WTC11 (cell line): ENCODE results near the gene C1orf115. TPM values are rescaled to one million over a fixed set of nuclear protein-coding genes. Genes with fewer than 3 reads are reported as not detected.
A peak's percentile ranks its signal among the peaks of the same experiment; 100 is the strongest.

Experiments used
- ATAC-seq: fragments of 200-7000 bp; cut with Tn5 transposase; 2 replicates; pipeline ENCODE4 v1.10.0; 2021; ENCODE audit warnings: mild to moderate bottlenecking, moderate library complexity
- CTCF ChIA-PET: fragments of 300-600 bp; sonication (Branson Sonifier 250); formaldehyde crosslinking; loops from one replicate; lab custom pipeline; 2021; ENCODE audit warnings: antibody characterized with exemption; lab: Charles Lee
- POLR2A ChIA-PET: fragments of 350-600 bp; sonication (Branson Sonifier 250); formaldehyde crosslinking; loops from one replicate; lab custom pipeline; 2021; ENCODE audit warnings: antibody characterized with exemption; lab: Charles Lee
- DNase-seq: peaks from one replicate; pipeline ENCODE4 v3.0.0; 2021; ENCODE audit warnings: low spot score
- H3K27ac Mint-ChIP-seq: 2 replicates; pipeline ENCODE4 v1.8.0; 2021; ENCODE audit warnings: mixed read lengths
- H3K27me3 Mint-ChIP-seq: 2 replicates; pipeline ENCODE4 v1.8.0; 2021; ENCODE audit warnings: low read depth, mild to moderate bottlenecking, moderate library complexity, mixed read lengths
- H3K36me3 Mint-ChIP-seq: 2 replicates; pipeline ENCODE4 v1.8.0; 2021; ENCODE audit warnings: mixed read lengths
- H3K4me1 Mint-ChIP-seq: 2 replicates; pipeline ENCODE4 v1.8.0; 2022; ENCODE audit warnings: mixed read lengths
- H3K4me3 Mint-ChIP-seq: 2 replicates; pipeline ENCODE4 v1.8.0; 2021; ENCODE audit warnings: mild to moderate bottlenecking, moderate library complexity, mixed read lengths
- H3K9me3 Mint-ChIP-seq: 2 replicates; pipeline ENCODE4 v1.8.0; 2021; ENCODE audit warnings: mixed read lengths
- CREM ChIP-seq: sonication (generic); formaldehyde crosslinking; IDR thresholded peaks from 2 replicates; pipeline ENCODE4 v1.8.1; 2022; ENCODE audit warnings: mild to moderate bottlenecking, missing genetic modification reagents, moderate library complexity
- ETV6 ChIP-seq: sonication (generic); formaldehyde crosslinking; IDR thresholded peaks from 2 replicates; pipeline ENCODE4 v1.8.1; 2022; ENCODE audit warnings: mild to moderate bottlenecking, missing genetic modification reagents
- FOXJ3 ChIP-seq: sonication (generic); formaldehyde crosslinking; IDR thresholded peaks from 2 replicates; pipeline ENCODE4 v1.9.0; 2021; ENCODE audit warnings: missing genetic modification reagents, mild to moderate bottlenecking, borderline replicate concordance
- FOXP1 ChIP-seq: sonication (generic); formaldehyde crosslinking; IDR thresholded peaks from 2 replicates; pipeline ENCODE4 v1.8.0; 2022; ENCODE audit warnings: missing genetic modification reagents, mild to moderate bottlenecking, moderate library complexity, borderline replicate concordance
- FOXP4 ChIP-seq: sonication (generic); formaldehyde crosslinking; IDR thresholded peaks from 2 replicates; pipeline ENCODE4 v1.8.0; 2022; ENCODE audit warnings: mild to moderate bottlenecking, missing genetic modification reagents
- GABPB1 ChIP-seq: sonication (generic); formaldehyde crosslinking; IDR thresholded peaks from 2 replicates; pipeline ENCODE4 v1.8.1; 2023; ENCODE audit warnings: mild to moderate bottlenecking, missing genetic modification reagents
- IRF1 ChIP-seq: sonication (generic); formaldehyde crosslinking; IDR thresholded peaks from 2 replicates; pipeline ENCODE4 v1.8.0; 2023; ENCODE audit warnings: missing genetic modification reagents
- NFYB ChIP-seq: sonication (generic); formaldehyde crosslinking; conservative IDR thresholded peaks from 2 replicates; pipeline ENCODE4 v1.8.0; 2022; ENCODE audit warnings: low read depth, missing genetic modification reagents
- RELA ChIP-seq: sonication (generic); formaldehyde crosslinking; IDR thresholded peaks from 2 replicates; pipeline ENCODE4 v1.8.1; 2022; ENCODE audit warnings: missing genetic modification reagents, mild to moderate bottlenecking, borderline replicate concordance
- TEAD1 ChIP-seq: sonication (generic); formaldehyde crosslinking; IDR thresholded peaks from 2 replicates; pipeline ENCODE4 v1.8.0; 2022; ENCODE audit warnings: mild to moderate bottlenecking, missing genetic modification reagents
- ZNF121 ChIP-seq: sonication (generic); formaldehyde crosslinking; IDR thresholded peaks from 2 replicates; pipeline ENCODE4 v1.8.0; 2023; ENCODE audit warnings: missing genetic modification reagents
- ZNF232 ChIP-seq: sonication (generic); formaldehyde crosslinking; IDR thresholded peaks from 2 replicates; pipeline ENCODE4 v1.8.0; 2022; ENCODE audit warnings: mild to moderate bottlenecking, missing genetic modification reagents
- ZNF281 ChIP-seq: sonication (generic); formaldehyde crosslinking; IDR thresholded peaks from 2 replicates; pipeline ENCODE4 v1.8.0; 2023; ENCODE audit warnings: mild to moderate bottlenecking, missing genetic modification reagents
- ZNF423 ChIP-seq: fragments of 250-450 bp; sonication (Bioruptor Pico); IDR thresholded peaks from 2 replicates; pipeline ENCODE4 v2.1.2; 2022; ENCODE audit warnings: mild to moderate bottlenecking, moderate library complexity
- ZNF671 ChIP-seq: fragments of 250-450 bp; sonication (Bioruptor Pico); IDR thresholded peaks from 2 replicates; pipeline ENCODE4 v1.8.0; 2021; ENCODE audit warnings: mild to moderate bottlenecking
- total RNA-seq: library from RNA; stranded (reverse); gene quantifications from 3 replicates; pipeline ENCODE4 v1.2.3, GENCODE V29; 2021
- TF ChIP-seq, protein P1 (sequence below): fragments of 250-450 bp; sonication (Bioruptor Pico); IDR thresholded peaks from 2 replicates; pipeline ENCODE4 v1.9.0; 2021; ENCODE audit warnings: mild to moderate bottlenecking, borderline replicate concordance
- TF ChIP-seq, protein P2 (sequence below): sonication (generic); formaldehyde crosslinking; IDR thresholded peaks from 2 replicates; pipeline ENCODE4 v1.8.0; 2022; ENCODE audit warnings: mild to moderate bottlenecking, missing genetic modification reagents
- TF ChIP-seq, protein P3 (sequence below): fragments of 250-450 bp; sonication (Bioruptor Pico); conservative IDR thresholded peaks from 2 replicates; pipeline ENCODE4 v1.9.0; 2021; ENCODE audit warnings: mild to moderate bottlenecking

The C1orf115 gene
- total RNA-seq, 1 experiment from 2014 or later: 10.0 TPM

DNA sequence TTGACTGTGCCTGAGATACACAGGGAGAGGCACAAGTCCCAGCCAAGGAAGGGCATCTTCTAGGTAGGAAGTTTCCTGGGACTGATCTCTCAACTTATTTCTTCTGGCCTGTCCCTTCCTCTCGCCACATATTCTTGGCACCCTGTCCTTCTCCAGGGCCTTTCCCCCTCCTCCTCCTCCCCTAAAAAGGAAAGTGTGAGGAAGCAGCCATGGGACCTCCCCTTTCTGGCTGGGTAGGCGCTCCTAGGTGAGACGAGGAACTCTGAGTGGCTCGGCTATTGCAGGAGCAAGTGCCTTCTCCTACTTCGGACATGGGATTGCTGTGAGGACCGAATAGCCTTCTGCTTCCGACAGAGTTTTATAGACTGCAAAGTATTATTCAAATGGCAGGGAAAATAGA lies 42.5 kb downstream of the C1orf115 start:
- Mint-ChIP-seq H3K4me3 (no peak overlapping the region), H3K27me3 (no peaks in the 10 kb centered on the region; the same call in 1 of the 2 replicates), H3K36me3 (no peaks in the 10 kb centered on the region), H3K9me3 (no peaks in the 10 kb centered on the region), H3K4me1 (no peaks in the 10 kb centered on the region), H3K27ac (no peak overlapping the region)
- POLR2A ChIA-PET: interaction anchor here (3.1 kb wide), 1 partner anchor 16 kb away, joined by 22 read pairs; the partner anchor contains the start of gene MTARC2
- DNase-seq (no peak), ATAC-seq (peak; percentile 16)
- no peak for TF ChIP-seq ZNF121 (CRISPR knock-in tag)
- no peak for TF ChIP-seq FOXP1
- no peak for TF ChIP-seq FOXP4 (CRISPR knock-in tag)
- TF ChIP-seq ZNF232 (CRISPR knock-in tag): no peak
- no peak for TF ChIP-seq ZNF423 (CRISPR knock-in tag)
- no peak for TF ChIP-seq NFYB (CRISPR knock-in tag)
- TF ChIP-seq FOXJ3: no peak
- TF ChIP-seq TEAD1 (CRISPR knock-in tag): no peak
- TF ChIP-seq ZNF671 (CRISPR knock-in tag): no peak
- TF ChIP-seq, protein P1, sequence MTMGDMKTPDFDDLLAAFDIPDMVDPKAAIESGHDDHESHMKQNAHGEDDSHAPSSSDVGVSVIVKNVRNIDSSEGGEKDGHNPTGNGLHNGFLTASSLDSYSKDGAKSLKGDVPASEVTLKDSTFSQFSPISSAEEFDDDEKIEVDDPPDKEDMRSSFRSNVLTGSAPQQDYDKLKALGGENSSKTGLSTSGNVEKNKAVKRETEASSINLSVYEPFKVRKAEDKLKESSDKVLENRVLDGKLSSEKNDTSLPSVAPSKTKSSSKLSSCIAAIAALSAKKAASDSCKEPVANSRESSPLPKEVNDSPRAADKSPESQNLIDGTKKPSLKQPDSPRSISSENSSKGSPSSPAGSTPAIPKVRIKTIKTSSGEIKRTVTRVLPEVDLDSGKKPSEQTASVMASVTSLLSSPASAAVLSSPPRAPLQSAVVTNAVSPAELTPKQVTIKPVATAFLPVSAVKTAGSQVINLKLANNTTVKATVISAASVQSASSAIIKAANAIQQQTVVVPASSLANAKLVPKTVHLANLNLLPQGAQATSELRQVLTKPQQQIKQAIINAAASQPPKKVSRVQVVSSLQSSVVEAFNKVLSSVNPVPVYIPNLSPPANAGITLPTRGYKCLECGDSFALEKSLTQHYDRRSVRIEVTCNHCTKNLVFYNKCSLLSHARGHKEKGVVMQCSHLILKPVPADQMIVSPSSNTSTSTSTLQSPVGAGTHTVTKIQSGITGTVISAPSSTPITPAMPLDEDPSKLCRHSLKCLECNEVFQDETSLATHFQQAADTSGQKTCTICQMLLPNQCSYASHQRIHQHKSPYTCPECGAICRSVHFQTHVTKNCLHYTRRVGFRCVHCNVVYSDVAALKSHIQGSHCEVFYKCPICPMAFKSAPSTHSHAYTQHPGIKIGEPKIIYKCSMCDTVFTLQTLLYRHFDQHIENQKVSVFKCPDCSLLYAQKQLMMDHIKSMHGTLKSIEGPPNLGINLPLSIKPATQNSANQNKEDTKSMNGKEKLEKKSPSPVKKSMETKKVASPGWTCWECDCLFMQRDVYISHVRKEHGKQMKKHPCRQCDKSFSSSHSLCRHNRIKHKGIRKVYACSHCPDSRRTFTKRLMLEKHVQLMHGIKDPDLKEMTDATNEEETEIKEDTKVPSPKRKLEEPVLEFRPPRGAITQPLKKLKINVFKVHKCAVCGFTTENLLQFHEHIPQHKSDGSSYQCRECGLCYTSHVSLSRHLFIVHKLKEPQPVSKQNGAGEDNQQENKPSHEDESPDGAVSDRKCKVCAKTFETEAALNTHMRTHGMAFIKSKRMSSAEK: no peak
- TF ChIP-seq ZNF281 (CRISPR knock-in tag): no peak
- TF ChIP-seq GABPB1: no peak
- TF ChIP-seq, protein P2, sequence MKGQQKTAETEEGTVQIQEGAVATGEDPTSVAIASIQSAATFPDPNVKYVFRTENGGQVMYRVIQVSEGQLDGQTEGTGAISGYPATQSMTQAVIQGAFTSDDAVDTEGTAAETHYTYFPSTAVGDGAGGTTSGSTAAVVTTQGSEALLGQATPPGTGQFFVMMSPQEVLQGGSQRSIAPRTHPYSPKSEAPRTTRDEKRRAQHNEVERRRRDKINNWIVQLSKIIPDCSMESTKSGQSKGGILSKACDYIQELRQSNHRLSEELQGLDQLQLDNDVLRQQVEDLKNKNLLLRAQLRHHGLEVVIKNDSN: no peak
- TF ChIP-seq, protein P3, sequence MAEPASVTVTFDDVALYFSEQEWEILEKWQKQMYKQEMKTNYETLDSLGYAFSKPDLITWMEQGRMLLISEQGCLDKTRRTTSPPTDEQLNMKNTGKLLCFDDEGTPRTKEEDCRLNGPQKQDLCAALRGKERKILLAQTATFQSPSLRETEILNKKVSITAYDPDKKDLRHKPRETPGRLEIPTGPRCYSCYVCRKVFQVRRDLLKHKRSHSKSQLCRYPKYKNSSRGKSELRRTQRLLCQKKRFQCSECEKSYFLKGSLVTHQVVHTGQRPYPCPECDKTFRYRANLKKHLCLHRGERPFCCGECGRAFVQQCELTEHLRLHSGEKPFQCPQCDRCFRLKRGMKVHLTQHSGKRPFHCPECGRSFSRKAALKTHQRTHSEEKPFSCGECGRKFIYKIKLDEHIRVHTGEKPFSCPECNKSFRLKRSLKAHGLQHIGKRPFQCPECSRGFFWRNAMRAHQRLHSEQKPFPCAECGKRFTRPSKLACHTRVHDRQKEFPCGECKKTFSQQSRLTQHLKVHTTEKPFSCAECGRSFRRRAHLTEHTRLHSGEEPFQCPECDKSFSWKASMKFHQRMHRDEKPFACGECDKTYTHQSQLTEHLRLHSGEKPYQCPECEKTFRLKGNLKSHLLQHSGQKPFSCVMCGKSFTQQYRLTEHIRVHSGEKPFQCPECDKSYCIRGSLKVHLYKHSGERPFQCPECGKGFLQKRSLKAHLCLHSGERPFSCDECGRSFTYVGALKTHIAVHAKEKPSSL: no peak
- TF ChIP-seq CREM: no peak
- no peak for TF ChIP-seq ETV6 (CRISPR knock-in tag)
- no peak for TF ChIP-seq IRF1
- no peak for TF ChIP-seq RELA (CRISPR knock-in tag)
- CTCF ChIA-PET: interaction anchor here (0.5 to 2.7 kb wide), 46 partner anchors 9 to 621 kb away, joined by 3 to 64 read pairs (median 5); partner anchors contain the start of genes C1orf115, MTARC1, MTARC2 and RAB3GAP2
